Fibroblast of villous mesenchyme (primary cell): Measurements from ENCODE around the gene HIF1A. TPM values are rescaled to one million over a fixed set of nuclear protein-coding genes. Genes with fewer than 3 reads are reported as not detected.

Source experiments
- DNase-seq: peaks from one replicate; pipeline ENCODE4 v3.0.0-alpha.2; 2010; ENCODE audit warnings: low read depth
- H3K4me3 ChIP-seq: 2 replicates; pipeline ENCODE4 v1.5.1; 2011; ENCODE audit warnings: low read depth, mild to moderate bottlenecking, low read length
- CTCF ChIP-seq: IDR thresholded peaks from 2 replicates; pipeline ENCODE4 v1.5.1; 2012; ENCODE audit warnings: low read depth, mild to moderate bottlenecking, low read length; ENCODE audit not compliant: insufficient read depth
- total RNA-seq: library from RNA; depleted of rRNA; stranded (reverse); fragments of >200 nt; gene quantifications from 2 replicates; pipeline ENCODE4 v1.2.3, GENCODE V29; 2012

The HIF1A gene
- total RNA-seq, 1 donor, result 671 TPM

GRCh38 chr14:61698206-61698980 lies 3.1 kb downstream of the HIF1A start:
- H3K4me3 ChIP-seq, result peak overlapping the region; percentile 87
- no peak for DNase-seq
- no peak for TF ChIP-seq CTCF

GRCh38 chr14:61699027-61699426 lies 3.7 kb downstream of the HIF1A start:
- TF ChIP-seq CTCF, result no peak
- peak overlapping the region; percentile 87 for H3K4me3 ChIP-seq
- DNase-seq, result no peak

GRCh38 chr14:61700104-61700886 lies 5.0 kb downstream of the HIF1A start:
- no peak for DNase-seq

GRCh38 chr14:61701946-61702345 lies 6.6 kb downstream of the HIF1A start:
- DNase-seq, result no peak
- TF ChIP-seq CTCF, result no peak
- peak overlapping the region; percentile 87 for H3K4me3 ChIP-seq

More at GRCh38 chr14:61700104-61700886, 5.0 kb downstream of the HIF1A start:
- no peak for TF ChIP-seq CTCF
- H3K4me3 ChIP-seq, result peak overlapping the region; percentile 87

- DNase-seq, result no peak
- H3K4me3 ChIP-seq, result peak overlapping the region; percentile 87
- no peak for TF ChIP-seq CTCF
Observed at GRCh38 chr14:61703342-61704129, 8.2 kb downstream of the HIF1A start.

GRCh38 chr14:61704554-61704953 lies 9.2 kb downstream of the HIF1A start:
- no peak for DNase-seq
- TF ChIP-seq CTCF, result no peak
- H3K4me3 ChIP-seq, result peak overlapping the region; percentile 87
